IPS-20b (cell line): Measurements from ENCODE around the gene SLC45A2.
"Not testable (repeated sequence)": the region's sequence is repeated elsewhere in the genome, so short reads cannot be mapped to it uniquely, and the experiment has no call there.

ENCODE experiments used
- H3K27ac ChIP-seq: one replicate; pipeline ENCODE4 v1.5.1; 2013; ENCODE audit warnings: low read length
- H3K27me3 ChIP-seq: 2 replicates; pipeline ENCODE4 v1.6.1; 2013; ENCODE audit warnings: mild to moderate bottlenecking, low read length, inconsistent platforms; ENCODE audit not compliant: insufficient read depth
- H3K36me3 ChIP-seq: 2 replicates; pipeline ENCODE4 v1.6.1; 2013; ENCODE audit warnings: low read depth, mild to moderate bottlenecking, inconsistent platforms, low read length, moderate library complexity; ENCODE audit not compliant: insufficient read depth
- H3K4me1 ChIP-seq: 2 replicates; pipeline ENCODE4 v1.6.1; 2013; ENCODE audit warnings: mild to moderate bottlenecking, control low read depth, inconsistent platforms, low read length, moderate library complexity; ENCODE audit not compliant: insufficient read depth
- H3K4me3 ChIP-seq: 2 replicates; pipeline ENCODE4 v1.5.1; 2013; ENCODE audit warnings: mild to moderate bottlenecking, low read length, inconsistent platforms
- H3K9ac ChIP-seq: 2 replicates; pipeline ENCODE4 v1.6.1; 2013; ENCODE audit warnings: low read depth, mild to moderate bottlenecking, inconsistent platforms, low read length, moderate library complexity
- H3K9me3 ChIP-seq: 2 replicates; pipeline ENCODE4 v1.6.1; 2013; ENCODE audit warnings: mild to moderate bottlenecking, low read depth, low read length, inconsistent platforms; ENCODE audit not compliant: insufficient read depth

SLC45A2 gene

GRCh38 chr5:34016750-34017149, 32.3 kb upstream of the SLC45A2 start:
- H3K9ac ChIP-seq: no peak overlapping the region
- H3K36me3 ChIP-seq: no peaks in the 10 kb centered on the region
- H3K9me3 ChIP-seq: no peaks in the 10 kb centered on the region
- no peaks in the 10 kb centered on the region for H3K27me3 ChIP-seq
- no peak overlapping the region for H3K4me3 ChIP-seq
- H3K4me1 ChIP-seq: no peaks in the 10 kb centered on the region
- no peak overlapping the region for H3K27ac ChIP-seq

DNA sequence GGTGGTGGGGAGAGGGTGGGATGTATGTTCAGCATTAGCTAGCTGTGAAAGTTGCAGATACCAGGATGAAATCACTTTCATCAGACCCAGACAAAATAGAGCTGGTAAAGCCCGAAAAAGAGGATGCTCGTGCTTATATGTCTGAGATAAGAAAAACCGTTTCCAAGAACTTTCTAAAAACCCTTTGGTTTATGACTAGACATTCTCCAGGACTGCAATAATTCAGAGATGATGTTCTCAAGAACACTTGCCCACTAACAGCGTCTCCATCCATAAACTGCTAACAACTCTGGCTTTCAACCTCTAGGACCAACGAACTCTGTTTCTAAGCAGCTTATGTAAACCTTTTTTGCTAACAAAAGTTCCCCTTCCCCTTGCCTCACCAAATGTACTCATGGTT, 31.7 kb upstream of the SLC45A2 start:
- Histone ChIP-seq H3K9ac (no peak overlapping the region), H3K36me3 (no peaks in the 10 kb centered on the region), H3K4me1 (no peaks in the 10 kb centered on the region), H3K27me3 (no peaks in the 10 kb centered on the region), H3K27ac (no peak overlapping the region), H3K9me3 (no peaks in the 10 kb centered on the region), H3K4me3 (no peak overlapping the region)

DNA sequence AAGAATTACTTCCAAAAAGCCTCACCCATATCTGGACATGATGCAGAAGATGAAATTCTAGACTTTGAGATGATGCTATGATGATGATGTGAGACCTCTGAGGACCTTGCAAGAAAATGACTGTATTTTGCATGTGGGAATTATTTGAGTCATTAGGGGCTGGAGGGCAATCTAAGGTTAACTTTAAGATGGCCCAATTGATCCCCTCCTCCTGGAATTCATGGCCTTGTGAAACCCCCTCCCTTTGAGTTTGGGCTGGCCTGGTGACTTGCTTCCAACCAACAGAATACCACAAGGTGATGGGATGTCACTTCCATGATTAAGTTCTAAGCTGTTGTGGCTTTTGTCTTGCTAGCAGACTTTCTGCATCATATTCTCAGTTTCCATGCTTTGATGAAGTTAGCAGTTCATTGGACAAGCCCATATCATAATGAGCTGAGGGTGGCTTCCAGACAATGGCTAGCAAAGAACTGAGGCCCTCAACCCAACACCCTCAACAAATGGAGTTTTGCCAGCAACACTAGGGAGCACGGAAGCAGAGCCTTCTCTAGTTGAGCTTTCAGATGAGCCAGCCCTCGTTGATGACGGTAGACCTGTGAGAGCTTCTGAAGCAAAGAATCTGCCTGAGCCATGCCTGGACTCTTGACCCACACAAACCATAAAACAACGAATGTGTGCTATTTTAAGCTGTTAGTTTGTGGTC, 30.8 kb upstream of the SLC45A2 start:
- H3K27me3 ChIP-seq: no peaks in the 10 kb centered on the region
- H3K4me1 ChIP-seq: no peaks in the 10 kb centered on the region
- no peaks in the 10 kb centered on the region for H3K36me3 ChIP-seq
- H3K4me3 ChIP-seq: no peak overlapping the region
- no peak overlapping the region for H3K9ac ChIP-seq
- no peaks in the 10 kb centered on the region for H3K9me3 ChIP-seq
- H3K27ac ChIP-seq: no peak overlapping the region

GRCh38 chr5:34014626-34015025, 30.1 kb upstream of the SLC45A2 start:
- H3K9ac ChIP-seq: no peak overlapping the region
- no peak overlapping the region for H3K4me3 ChIP-seq
- no peak overlapping the region for H3K27ac ChIP-seq
- no peaks in the 10 kb centered on the region for H3K36me3 ChIP-seq
- H3K9me3 ChIP-seq: no peaks in the 10 kb centered on the region
- H3K4me1 ChIP-seq: no peaks in the 10 kb centered on the region
- H3K27me3 ChIP-seq: no peaks in the 10 kb centered on the region

DNA sequence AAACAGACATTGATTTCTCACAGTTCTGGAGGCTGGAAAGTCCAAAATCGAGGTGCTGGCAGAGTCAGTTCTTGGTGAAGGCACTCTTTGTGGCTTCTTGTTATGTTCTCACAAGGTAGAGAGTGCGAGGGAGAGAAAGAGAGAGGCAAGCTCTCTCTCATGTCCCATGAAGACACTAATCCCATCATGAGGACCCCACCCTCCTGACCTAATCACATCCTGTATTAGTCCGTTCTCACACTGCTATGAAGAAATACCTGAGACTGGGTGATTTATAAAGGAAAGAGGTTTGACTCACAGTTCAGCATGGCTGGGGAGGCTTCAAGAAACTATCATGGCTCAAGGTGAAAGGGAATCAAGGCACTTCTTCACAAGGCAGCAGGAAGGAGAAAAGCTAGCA, 29.1 kb upstream of the SLC45A2 start:
- peaks cover 7% of the 10 kb centered on the region; the same call in 1 of the 2 replicates for H3K4me1 ChIP-seq
- H3K9ac ChIP-seq: no peak overlapping the region
- no peak overlapping the region for H3K4me3 ChIP-seq
- no peaks in the 10 kb centered on the region for H3K27me3 ChIP-seq
- no peak overlapping the region for H3K27ac ChIP-seq
- H3K36me3 ChIP-seq: no peaks in the 10 kb centered on the region
- H3K9me3 ChIP-seq: no peaks in the 10 kb centered on the region

DNA sequence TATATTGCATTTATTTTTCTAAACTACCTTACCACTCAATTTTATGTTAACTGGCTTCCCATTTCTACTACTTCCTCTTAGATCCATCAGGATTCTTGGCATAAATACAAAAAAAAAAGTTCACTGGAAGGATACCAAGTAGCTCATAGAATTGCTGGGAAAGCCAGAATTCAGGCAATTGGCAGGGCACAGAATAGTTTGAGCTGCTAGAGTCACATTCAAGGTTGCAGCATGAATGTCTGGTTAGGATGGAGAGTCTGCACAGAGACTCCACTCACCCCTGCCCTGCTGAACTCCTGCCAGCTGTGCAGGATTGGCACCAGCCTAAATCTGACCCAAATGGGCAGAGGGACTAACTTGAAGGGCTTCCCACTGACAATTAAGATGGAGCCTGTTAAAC, 28.3 kb upstream of the SLC45A2 start:
- H3K9me3 ChIP-seq: no peaks in the 10 kb centered on the region
- no peaks in the 10 kb centered on the region for H3K27me3 ChIP-seq
- H3K4me1 ChIP-seq: peaks cover 8% of the 10 kb centered on the region; the same call in 1 of the 2 replicates
- H3K27ac ChIP-seq: no peak overlapping the region
- H3K36me3 ChIP-seq: no peaks in the 10 kb centered on the region
- no peak overlapping the region for H3K4me3 ChIP-seq
- no peak overlapping the region for H3K9ac ChIP-seq

DNA sequence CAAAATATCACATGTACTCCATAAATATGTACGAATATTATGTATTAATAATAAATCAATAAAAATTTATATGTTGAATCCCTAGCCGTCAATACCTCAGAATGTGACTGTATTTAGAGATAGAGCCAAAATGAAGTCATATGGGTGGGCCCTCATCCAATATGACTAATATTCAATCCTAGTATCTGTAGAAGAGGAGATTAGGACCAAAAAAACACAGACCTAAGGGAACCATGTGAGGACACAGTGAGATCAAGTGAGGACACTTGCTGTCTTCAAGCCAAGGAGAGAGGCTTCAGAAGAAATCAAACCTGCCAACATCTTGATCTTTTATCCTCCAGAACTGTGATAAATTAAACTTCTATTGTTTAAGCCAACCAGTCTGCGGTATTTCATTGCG, 27.0 kb upstream of the SLC45A2 start:
- Histone ChIP-seq H3K4me1 (peaks cover 8% of the 10 kb centered on the region; the same call in 1 of the 2 replicates), H3K36me3 (no peaks in the 10 kb centered on the region)

DNA sequence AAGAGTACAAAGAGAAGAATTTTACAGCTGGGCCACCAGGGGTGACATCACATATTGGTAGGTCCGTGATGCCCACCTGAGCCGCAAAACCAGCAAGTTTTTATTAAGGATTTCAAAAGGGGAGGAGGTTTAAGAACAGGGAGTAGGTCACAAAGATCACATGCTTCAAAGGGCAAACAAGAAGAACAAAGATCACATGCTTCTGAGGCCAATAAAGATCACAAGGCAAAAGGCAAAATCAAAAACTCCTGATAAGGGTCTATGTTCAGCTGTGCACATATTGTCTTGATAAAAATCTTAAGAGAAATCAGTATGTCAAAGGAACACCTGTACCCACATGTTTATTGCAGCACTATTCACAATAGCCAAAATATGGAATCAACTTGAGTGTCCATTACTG, 25.7 kb upstream of the SLC45A2 start:
- H3K4me1 ChIP-seq, H3K27ac ChIP-seq, H3K9me3 ChIP-seq, H3K4me3 ChIP-seq, H3K9ac ChIP-seq, H3K27me3 ChIP-seq, H3K36me3 ChIP-seq: not testable (repeated sequence)

More for the DNA sequence above, 27.0 kb upstream of the SLC45A2 start:
- Histone ChIP-seq H3K27me3 (no peaks in the 10 kb centered on the region), H3K9ac (no peak overlapping the region), H3K9me3 (no peaks in the 10 kb centered on the region), H3K27ac (no peak overlapping the region), H3K4me3 (no peak overlapping the region)

DNA sequence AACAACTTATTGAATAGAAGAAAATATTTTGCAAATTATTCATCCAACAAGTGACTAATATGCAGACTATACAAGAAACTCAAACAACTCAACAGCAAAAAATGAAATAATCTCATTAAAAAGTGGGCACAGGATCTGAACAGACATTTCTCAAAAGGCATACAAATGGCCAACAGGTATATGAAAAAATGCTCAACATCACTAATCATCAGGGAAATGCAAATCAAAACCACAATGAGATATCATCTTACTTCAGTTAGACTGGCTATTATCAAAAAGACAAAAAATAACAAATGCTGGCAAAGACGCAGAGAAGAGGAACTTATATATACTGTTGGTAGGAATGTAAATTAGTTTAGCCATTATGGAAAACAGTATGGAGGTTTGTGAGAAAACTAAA, 25.1 kb upstream of the SLC45A2 start:
- Histone ChIP-seq H3K4me3 (no peak overlapping the region), H3K9ac (no peak overlapping the region), H3K36me3 (peaks cover 9% of the 10 kb centered on the region; the same call in 1 of the 2 replicates), H3K9me3 (no peaks in the 10 kb centered on the region), H3K4me1 (peaks cover 8% of the 10 kb centered on the region; the same call in 1 of the 2 replicates), H3K27me3 (no peaks in the 10 kb centered on the region), H3K27ac (no peak overlapping the region)

DNA sequence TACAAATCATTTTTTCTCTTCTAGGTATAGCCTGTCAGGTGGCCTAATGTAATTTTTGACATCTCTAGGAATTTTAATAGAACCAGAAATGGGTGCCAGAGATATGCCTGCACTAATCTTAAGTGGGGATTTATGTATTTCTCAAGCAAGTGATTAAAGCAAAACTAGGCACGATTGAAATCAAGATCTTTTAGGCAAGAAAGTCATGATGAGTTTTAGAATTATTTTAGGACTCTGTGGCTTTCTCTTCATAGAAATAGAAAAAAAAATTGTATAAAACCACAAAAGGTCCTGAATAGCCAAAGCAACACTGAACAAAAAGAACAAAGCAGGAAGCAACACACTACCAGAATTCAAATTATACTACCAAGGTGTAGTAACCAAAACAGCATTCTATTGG, 24.3 kb upstream of the SLC45A2 start:
- H3K4me1 ChIP-seq: peaks cover 8% of the 10 kb centered on the region; the same call in 1 of the 2 replicates
- peak overlapping the region; percentile 88 for H3K4me3 ChIP-seq
- no peaks in the 10 kb centered on the region for H3K9me3 ChIP-seq
- H3K9ac ChIP-seq: peak overlapping the region; percentile 91; the same call in 1 of the 2 replicates
- no peaks in the 10 kb centered on the region for H3K27me3 ChIP-seq
- H3K27ac ChIP-seq: no peak overlapping the region
- H3K36me3 ChIP-seq: peaks cover 16% of the 10 kb centered on the region

DNA sequence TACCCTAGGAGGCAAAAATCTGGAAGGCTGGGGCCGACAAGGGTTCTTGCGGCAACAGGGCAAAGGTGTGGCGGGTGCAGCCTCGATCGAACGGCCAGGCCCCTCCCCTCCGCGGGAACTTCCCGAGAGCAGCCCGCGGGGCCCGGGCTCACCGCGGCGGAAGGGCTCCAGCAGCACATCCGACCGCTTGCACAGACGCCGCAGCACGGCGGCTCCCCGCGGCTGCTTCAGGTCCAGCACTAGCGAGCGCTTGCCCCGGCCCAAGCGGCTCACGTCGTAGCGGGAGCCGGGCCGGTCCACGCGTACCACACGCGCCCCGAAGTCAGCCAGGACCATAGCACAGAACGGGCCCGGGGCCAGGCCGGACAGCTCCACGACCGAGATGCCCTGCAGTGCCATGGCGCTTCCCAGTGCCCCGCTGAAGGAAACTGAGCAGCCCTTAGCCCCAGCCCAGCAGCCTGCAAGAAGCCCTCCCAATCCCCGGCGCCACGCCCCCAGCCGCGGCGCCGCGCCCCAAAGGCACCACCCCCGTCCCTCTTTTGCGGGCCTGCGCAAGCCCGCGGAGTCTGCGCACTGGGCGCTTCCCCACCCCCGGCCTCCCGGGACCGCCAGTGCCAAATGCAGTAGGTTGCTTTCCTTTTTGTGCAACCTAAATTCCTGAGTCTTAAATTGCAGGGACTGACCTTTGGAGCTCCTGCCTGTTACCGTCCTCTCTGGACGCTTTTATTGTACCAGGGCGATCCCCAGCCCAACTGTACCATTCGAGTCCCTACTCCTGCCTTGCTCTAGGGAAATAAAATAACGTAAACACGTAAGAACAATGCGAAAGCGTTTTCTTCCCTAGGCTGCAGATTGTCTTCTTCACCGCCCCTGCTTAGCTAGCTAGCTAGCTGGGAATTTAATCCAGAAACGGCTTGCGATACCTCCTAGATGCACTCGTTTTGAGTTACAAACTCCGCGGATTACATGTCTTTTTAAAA, 23.4 kb upstream of the SLC45A2 start, which contains the start of gene AMACR:
Gene AMACR (minus strand): TSS at position 430 of the 980 bp plus-strand sequence. CDS start 31 bp downstream, at position 399.
- Histone ChIP-seq H3K4me3 (peak within 1 kb of the TSS; percentile 88), H3K27ac (peak within 1 kb of the TSS; percentile 90), H3K4me1 (peaks cover 8% of the 10 kb centered on the region; the same call in 1 of the 2 replicates)

More for the DNA sequence above, 23.4 kb upstream of the SLC45A2 start, which contains the start of gene AMACR:
- no peaks in the 10 kb centered on the region for H3K9me3 ChIP-seq
- no peaks in the 10 kb centered on the region for H3K27me3 ChIP-seq
- H3K36me3 ChIP-seq: peaks cover 20% of the 10 kb centered on the region
- peak within 1 kb of the TSS; percentile 91 for H3K9ac ChIP-seq
